Right renal pelvis (tissue), 4 donors: Measurements from ENCODE around the gene GALNT14. TPM values are rescaled to one million over a fixed set of nuclear protein-coding genes. Genes with fewer than 3 reads are reported as not detected.
A peak's percentile ranks its signal among the peaks of the same experiment; 100 is the strongest.

ENCODE experiments used
- DNase-seq, 4 donors: peaks; one replicate each; pipeline ENCODE4 v3.0.0-alpha.2; 2013; ENCODE audit warnings: low read depth in 4 of 4, low spot score in 3 of 4, missing footprints in 1 of 4
- polyA plus RNA-seq, 4 donors: library from polyadenylated mRNA; unstranded; fragments of 120-200 nt; gene quantifications; one replicate each; pipeline ENCODE4 v1.2.1, GENCODE V29; 2013; ENCODE audit not compliant: insufficient read length in 4 of 4

The GALNT14 gene
- polyA plus RNA-seq, 4 donors: 36.7 to 48.1 (median 39.7) TPM

- DNase-seq: no peak
Measured at GRCh38 chr2:30865892-30866681, 272.2 kb downstream of the GALNT14 start.

- DNase-seq: no peak
Measured at GRCh38 chr2:30865243-30865642, 273.0 kb downstream of the GALNT14 start.

- DNase-seq: peak in 3 of 4 donors; percentile 24 to 44 (median 26)
Measured at GRCh38 chr2:30862054-30862651, 276.1 kb downstream of the GALNT14 start.

GRCh38 chr2:30860726-30861125, 277.5 kb downstream of the GALNT14 start:
- no peak for DNase-seq

Other genes starting within 250 kb of the GALNT14 start
- gene CAPN14, start 79.1 kb upstream of the GALNT14 start, polyA plus RNA-seq: under 1 TPM; 0.06 to 0.10 (median 0.07) TPM
- gene EHD3, start 95.7 kb upstream of the GALNT14 start, polyA plus RNA-seq: 10 to 100 TPM; 28.8 to 50.4 (median 36.3) TPM